ENCODE results near the gene ARHGAP19.

- TF ChIP-seq EZH2phosphoT487 (IDR thresholded peaks at IDR 0.05; ENCODE audit: low read length) (no peak), EZH2 (optimal IDR thresholded peaks at IDR 0.05; ENCODE audit: low read depth, low read length) (no peak)
- TF ChIP-seq, protein P1, sequence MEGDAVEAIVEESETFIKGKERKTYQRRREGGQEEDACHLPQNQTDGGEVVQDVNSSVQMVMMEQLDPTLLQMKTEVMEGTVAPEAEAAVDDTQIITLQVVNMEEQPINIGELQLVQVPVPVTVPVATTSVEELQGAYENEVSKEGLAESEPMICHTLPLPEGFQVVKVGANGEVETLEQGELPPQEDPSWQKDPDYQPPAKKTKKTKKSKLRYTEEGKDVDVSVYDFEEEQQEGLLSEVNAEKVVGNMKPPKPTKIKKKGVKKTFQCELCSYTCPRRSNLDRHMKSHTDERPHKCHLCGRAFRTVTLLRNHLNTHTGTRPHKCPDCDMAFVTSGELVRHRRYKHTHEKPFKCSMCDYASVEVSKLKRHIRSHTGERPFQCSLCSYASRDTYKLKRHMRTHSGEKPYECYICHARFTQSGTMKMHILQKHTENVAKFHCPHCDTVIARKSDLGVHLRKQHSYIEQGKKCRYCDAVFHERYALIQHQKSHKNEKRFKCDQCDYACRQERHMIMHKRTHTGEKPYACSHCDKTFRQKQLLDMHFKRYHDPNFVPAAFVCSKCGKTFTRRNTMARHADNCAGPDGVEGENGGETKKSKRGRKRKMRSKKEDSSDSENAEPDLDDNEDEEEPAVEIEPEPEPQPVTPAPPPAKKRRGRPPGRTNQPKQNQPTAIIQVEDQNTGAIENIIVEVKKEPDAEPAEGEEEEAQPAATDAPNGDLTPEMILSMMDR (IDR thresholded peaks at IDR 0.05; ENCODE audit: low read length), result no peak
Observed at GRCh38 chr10:97179731-97180362, 112.6 kb downstream of the ARHGAP19 start.
